ENCODE data around the gene COL4A2.

COL4A2 gene

GRCh38 chr13:110434629-110435028, 127.5 kb downstream of the COL4A2 start:
- no peak overlapping the region for H3K4me3 ChIP-seq (ENCODE audit: low read depth, low read length)
- TF ChIP-seq, protein P1, sequence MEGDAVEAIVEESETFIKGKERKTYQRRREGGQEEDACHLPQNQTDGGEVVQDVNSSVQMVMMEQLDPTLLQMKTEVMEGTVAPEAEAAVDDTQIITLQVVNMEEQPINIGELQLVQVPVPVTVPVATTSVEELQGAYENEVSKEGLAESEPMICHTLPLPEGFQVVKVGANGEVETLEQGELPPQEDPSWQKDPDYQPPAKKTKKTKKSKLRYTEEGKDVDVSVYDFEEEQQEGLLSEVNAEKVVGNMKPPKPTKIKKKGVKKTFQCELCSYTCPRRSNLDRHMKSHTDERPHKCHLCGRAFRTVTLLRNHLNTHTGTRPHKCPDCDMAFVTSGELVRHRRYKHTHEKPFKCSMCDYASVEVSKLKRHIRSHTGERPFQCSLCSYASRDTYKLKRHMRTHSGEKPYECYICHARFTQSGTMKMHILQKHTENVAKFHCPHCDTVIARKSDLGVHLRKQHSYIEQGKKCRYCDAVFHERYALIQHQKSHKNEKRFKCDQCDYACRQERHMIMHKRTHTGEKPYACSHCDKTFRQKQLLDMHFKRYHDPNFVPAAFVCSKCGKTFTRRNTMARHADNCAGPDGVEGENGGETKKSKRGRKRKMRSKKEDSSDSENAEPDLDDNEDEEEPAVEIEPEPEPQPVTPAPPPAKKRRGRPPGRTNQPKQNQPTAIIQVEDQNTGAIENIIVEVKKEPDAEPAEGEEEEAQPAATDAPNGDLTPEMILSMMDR (IDR thresholded peaks at IDR 0.05; ENCODE audit: low read depth, low read length, missing control alignments), result no peak
- no peak for DNase-seq (ENCODE audit: low read depth)

DNA sequence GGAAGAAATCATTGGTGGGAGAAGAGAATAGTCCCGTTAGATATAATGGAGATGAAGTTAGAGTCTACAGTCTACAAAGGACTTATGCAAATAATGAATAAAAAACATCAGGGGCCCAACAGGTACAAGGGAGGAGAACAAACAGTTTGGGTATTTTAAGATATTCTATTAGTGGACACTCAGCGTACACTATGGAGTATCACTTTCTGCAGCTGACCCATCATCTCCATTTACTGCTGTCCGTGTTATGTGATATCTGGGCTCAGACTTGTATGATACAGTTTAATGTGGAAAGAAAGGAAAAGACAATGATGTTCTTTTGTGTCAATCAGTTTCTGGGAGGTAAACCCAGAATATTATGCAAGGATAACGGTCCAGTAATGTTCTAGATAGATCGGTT, 128.2 kb downstream of the COL4A2 start:
- no peak overlapping the region for H3K4me3 ChIP-seq (ENCODE audit: low read depth, low read length)
- TF ChIP-seq, protein P1 (IDR thresholded peaks at IDR 0.05; ENCODE audit: low read depth, low read length, missing control alignments), result no peak
- DNase-seq (ENCODE audit: low read depth), result no peak

GRCh38 chr13:110436276-110436675, 129.2 kb downstream of the COL4A2 start:
- no peak overlapping the region for H3K4me3 ChIP-seq (ENCODE audit: low read depth, low read length)
- TF ChIP-seq, protein P1 (IDR thresholded peaks at IDR 0.05; ENCODE audit: low read depth, low read length, missing control alignments), result no peak
- no peak for DNase-seq (ENCODE audit: low read depth)

DNA sequence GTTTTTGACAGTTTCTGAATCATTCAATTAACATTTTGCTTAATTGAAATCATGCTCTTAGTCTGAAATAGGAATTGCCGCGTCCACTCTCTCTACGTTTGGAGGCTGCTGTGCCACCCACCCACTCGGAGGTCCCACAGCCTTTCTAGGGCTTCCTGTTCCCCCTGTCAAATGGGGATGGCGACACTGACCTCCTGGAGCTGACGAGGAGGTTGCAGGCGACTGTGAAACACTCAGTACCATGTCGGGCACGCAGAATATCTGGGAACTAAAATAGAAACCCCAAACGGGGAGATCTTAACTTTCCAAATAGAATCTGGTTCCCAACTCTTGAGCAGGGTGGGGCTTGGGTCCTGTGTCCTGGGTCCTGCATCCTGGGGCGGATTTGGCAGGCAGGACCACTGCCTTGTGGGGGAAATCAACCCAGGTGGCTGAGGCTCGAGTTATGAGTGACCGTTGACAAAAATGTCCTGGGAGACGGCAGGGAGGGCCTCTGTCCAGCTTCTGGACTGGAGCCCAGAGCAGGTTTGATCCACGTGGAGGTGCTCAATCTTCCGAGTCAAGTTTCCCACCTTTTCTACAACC, 129.8 kb downstream of the COL4A2 start:
- H3K4me3 ChIP-seq (ENCODE audit: low read depth, low read length), result no peak overlapping the region
- no peak for DNase-seq (ENCODE audit: low read depth)
- TF ChIP-seq, protein P1 (IDR thresholded peaks at IDR 0.05; ENCODE audit: low read depth, low read length, missing control alignments), result no peak

- DNase-seq (ENCODE audit: low read depth), result no peak
Measured at GRCh38 chr13:110438211-110438610, 131.1 kb downstream of the COL4A2 start.

DNA sequence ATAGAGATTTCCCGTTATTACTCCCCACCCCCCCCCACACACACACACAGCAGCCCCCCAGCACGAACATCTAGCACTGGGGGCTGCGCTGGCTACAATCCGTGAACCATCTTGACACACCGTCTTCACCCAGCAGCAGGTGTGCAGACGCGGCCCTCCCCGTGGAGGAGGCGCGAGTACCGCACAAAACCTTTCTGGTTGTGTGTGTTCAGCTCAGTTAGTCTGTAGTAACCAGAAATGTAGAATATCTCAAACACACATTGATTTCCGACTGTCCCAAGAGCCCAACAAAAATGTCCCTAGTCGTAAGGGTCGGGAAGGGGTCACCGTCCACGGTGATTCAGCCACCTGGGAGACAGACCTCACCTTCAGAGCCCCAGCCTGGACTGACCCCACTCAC, 131.7 kb downstream of the COL4A2 start:
- TF ChIP-seq, protein P1 (IDR thresholded peaks at IDR 0.05; ENCODE audit: low read depth, low read length, missing control alignments), result no peak
- no peak for DNase-seq (ENCODE audit: low read depth)
- H3K4me3 ChIP-seq (ENCODE audit: low read depth, low read length), result no peak overlapping the region

More at GRCh38 chr13:110438211-110438610, 131.1 kb downstream of the COL4A2 start:
- no peak overlapping the region for H3K4me3 ChIP-seq (ENCODE audit: low read depth, low read length)
- TF ChIP-seq, protein P1 (IDR thresholded peaks at IDR 0.05; ENCODE audit: low read depth, low read length, missing control alignments), result no peak
